HPDE6-E6E7 (cell line): ENCODE data around the gene ACKR1.

Source experiments
- DNase-seq: peaks from one replicate; pipeline ENCODE4 v3.0.0; 2011; ENCODE audit warnings: missing footprints; ENCODE audit errors: extremely low spot score

ACKR1 gene

GRCh38 chr1:159187033-159187432, 17.6 kb upstream of the ACKR1 start:
- DNase-seq: no peak

GRCh38 chr1:159187647-159188374, 16.9 kb upstream of the ACKR1 start:
- DNase-seq: no peak

GRCh38 chr1:159188375-159188788, 16.3 kb upstream of the ACKR1 start:
- DNase-seq: peak; percentile 22

- no peak for DNase-seq
These were observed 14.2 kb upstream of the ACKR1 start for GRCh38 chr1:159190441-159190840.

- no peak for DNase-seq
These were observed 8.1 kb upstream of the ACKR1 start for GRCh38 chr1:159196543-159196942.

- DNase-seq: peak; percentile 62
These were observed 6.8 kb upstream of the ACKR1 start for GRCh38 chr1:159197561-159198557.

- no peak for DNase-seq
These were observed 4.8 kb upstream of the ACKR1 start for GRCh38 chr1:159199901-159200300.

- DNase-seq: no peak
These were observed 3.9 kb upstream of the ACKR1 start for GRCh38 chr1:159200769-159201168.

- no peak for DNase-seq
These were observed 3.0 kb upstream of the ACKR1 start for GRCh38 chr1:159201642-159202041.

GRCh38 chr1:159203610-159204009, 1.1 kb upstream of the ACKR1 start:
- no peak for DNase-seq

- DNase-seq: no peak
These were observed 550 bp downstream of the ACKR1 start for GRCh38 chr1:159205225-159205624.

GRCh38 chr1:159206110-159206509, 1.4 kb downstream of the ACKR1 start:
- DNase-seq: no peak

- no peak for DNase-seq
These were observed 2.4 kb downstream of the ACKR1 start for GRCh38 chr1:159207080-159207479.

GRCh38 chr1:159207774-159208173, 3.1 kb downstream of the ACKR1 start:
- DNase-seq: no peak

GRCh38 chr1:159208175-159208825, 3.6 kb downstream of the ACKR1 start:
- no peak for DNase-seq

- DNase-seq: no peak
These were observed 4.4 kb downstream of the ACKR1 start for GRCh38 chr1:159209061-159209460.

GRCh38 chr1:159211331-159212136, 6.9 kb downstream of the ACKR1 start:
- DNase-seq: no peak

GRCh38 chr1:159212596-159212995, 7.9 kb downstream of the ACKR1 start:
- no peak for DNase-seq

- DNase-seq: peak; percentile 51
These were observed 9.6 kb downstream of the ACKR1 start for GRCh38 chr1:159214149-159214760.

GRCh38 chr1:159218649-159219636, 14.3 kb downstream of the ACKR1 start:
- DNase-seq: no peak
